CD4-positive, alpha-beta T cell (primary cell): ENCODE measurements around the gene EXPH5. TPM values are rescaled to one million over a fixed set of nuclear protein-coding genes. Genes with fewer than 3 reads are reported as not detected.
A peak's percentile ranks its signal among the peaks of the same experiment; 100 is the strongest.
"Not testable (repeated sequence)": the region's sequence is repeated elsewhere in the genome, so short reads cannot be mapped to it uniquely, and the experiment has no call there.

Experiments
- ATAC-seq: fragments of 200-7000 bp; cut with Tn5 transposase; one replicate; pipeline ENCODE4 v1.10.0; 2022; ENCODE audit warnings: mild to moderate bottlenecking; ENCODE audit not compliant: poor library complexity
- CTCF ChIA-PET: fragments of 350-600 bp; sonication (Branson Sonifier 250); formaldehyde crosslinking; loops from one replicate; lab custom pipeline; 2021; ENCODE audit warnings: antibody characterized with exemption, inconsistent platforms; lab: Charles Lee
- POLR2A ChIA-PET: fragments of 350-600 bp; sonication (Branson Sonifier 250); formaldehyde crosslinking; loops from one replicate; lab custom pipeline; 2021; ENCODE audit warnings: antibody characterized with exemption, inconsistent platforms; lab: Charles Lee
- DNase-seq, 14 experiments: peaks; one replicate each; pipeline ENCODE4 v3.0.0-alpha.2; 2013 to 2020; ENCODE audit warnings: mixed read lengths in 2 of 14
- H3K27ac ChIP-seq, 2 donors: one replicate each; pipeline versions ENCODE4 v1.5.1 to v1.7.0; 2013; ENCODE audit warnings: low read length in 2 of 2, low read depth in 1 of 2, mild to moderate bottlenecking in 1 of 2
- H3K27me3 ChIP-seq, 2 experiments: 1 replicate in 1 of 2; 2 replicates in 1 of 2; pipeline versions ENCODE4 v1.6.1 to v1.7.0; 2013; ENCODE audit warnings: low read length in 2 of 2, control low read depth in 1 of 2, mild to moderate bottlenecking in 1 of 2, moderate library complexity in 1 of 2; ENCODE audit not compliant: insufficient read depth in 2 of 2, control insufficient read depth in 1 of 2
- H3K36me3 ChIP-seq: one replicate; pipeline ENCODE4 v1.6.1; 2013; ENCODE audit warnings: low read length, control low read depth; ENCODE audit not compliant: insufficient read depth
- H3K4me1 ChIP-seq: one replicate; pipeline ENCODE4 v1.6.1; 2013; ENCODE audit warnings: low read length, control low read depth; ENCODE audit not compliant: insufficient read depth
- H3K4me3 ChIP-seq: one replicate; pipeline ENCODE4 v1.5.1; 2013; ENCODE audit warnings: mild to moderate bottlenecking, low read length, moderate library complexity
- H3K9me3 ChIP-seq, 2 experiments: 1 replicate in 1 of 2; 2 replicates in 1 of 2; pipeline versions ENCODE4 v1.6.1 to v1.7.0; 2013; ENCODE audit warnings: low read length in 2 of 2, mild to moderate bottlenecking in 2 of 2, control low read depth in 1 of 2, moderate library complexity in 1 of 2; ENCODE audit not compliant: control insufficient read depth in 1 of 2, insufficient read depth in 1 of 2
- H3K27ac Mint-ChIP-seq: one replicate; pipeline ENCODE4 v1.8.0; 2020; ENCODE audit warnings: mixed read lengths
- H3K27me3 Mint-ChIP-seq: one replicate; pipeline ENCODE4 v1.8.0; 2021; ENCODE audit warnings: mixed read lengths
- H3K36me3 Mint-ChIP-seq: one replicate; pipeline ENCODE4 v1.8.0; 2021; ENCODE audit warnings: low read depth, mixed read lengths
- H3K4me1 Mint-ChIP-seq: one replicate; pipeline ENCODE4 v1.8.0; 2021; ENCODE audit warnings: low read depth, mixed read lengths
- H3K4me3 Mint-ChIP-seq: one replicate; pipeline ENCODE4 v1.8.0; 2020; ENCODE audit warnings: mild to moderate bottlenecking, mixed read lengths
- H3K9me3 Mint-ChIP-seq: one replicate; pipeline ENCODE4 v1.8.0; 2020; ENCODE audit warnings: mixed read lengths
- intact Hi-C, 2 experiments: fragments of 100-400 bp; cut with DNase I in 1 of 2; cut with micrococcal nuclease in 1 of 2; formaldehyde crosslinking; loops; one replicate each; pipeline versions ENCODE4 v1.15.1 to v1.9.0; 2023 to 2025; cut with DNase I, micrococcal nuclease
- polyA plus RNA-seq, 2 donors: library from polyadenylated mRNA; unstranded; fragments of 120-200 nt; gene quantifications; one replicate each; pipeline ENCODE4 v1.2.1, GENCODE V29; 2013
- total RNA-seq, 174 experiments: library from RNA in 2 of 174; stranded (reverse) in 2 of 174; gene quantifications; one replicate each; pipeline ENCODE4 v1.2.3 and lab custom pipeline; 2021 to 2026
- TF ChIP-seq, protein P1 (sequence below): fragments of 200-600 bp; IDR thresholded peaks from one replicate; pipeline ENCODE4 v1.8.0; 2022; ENCODE audit warnings: antibody characterized with exemption, mild to moderate bottlenecking

Gene EXPH5, protein sequence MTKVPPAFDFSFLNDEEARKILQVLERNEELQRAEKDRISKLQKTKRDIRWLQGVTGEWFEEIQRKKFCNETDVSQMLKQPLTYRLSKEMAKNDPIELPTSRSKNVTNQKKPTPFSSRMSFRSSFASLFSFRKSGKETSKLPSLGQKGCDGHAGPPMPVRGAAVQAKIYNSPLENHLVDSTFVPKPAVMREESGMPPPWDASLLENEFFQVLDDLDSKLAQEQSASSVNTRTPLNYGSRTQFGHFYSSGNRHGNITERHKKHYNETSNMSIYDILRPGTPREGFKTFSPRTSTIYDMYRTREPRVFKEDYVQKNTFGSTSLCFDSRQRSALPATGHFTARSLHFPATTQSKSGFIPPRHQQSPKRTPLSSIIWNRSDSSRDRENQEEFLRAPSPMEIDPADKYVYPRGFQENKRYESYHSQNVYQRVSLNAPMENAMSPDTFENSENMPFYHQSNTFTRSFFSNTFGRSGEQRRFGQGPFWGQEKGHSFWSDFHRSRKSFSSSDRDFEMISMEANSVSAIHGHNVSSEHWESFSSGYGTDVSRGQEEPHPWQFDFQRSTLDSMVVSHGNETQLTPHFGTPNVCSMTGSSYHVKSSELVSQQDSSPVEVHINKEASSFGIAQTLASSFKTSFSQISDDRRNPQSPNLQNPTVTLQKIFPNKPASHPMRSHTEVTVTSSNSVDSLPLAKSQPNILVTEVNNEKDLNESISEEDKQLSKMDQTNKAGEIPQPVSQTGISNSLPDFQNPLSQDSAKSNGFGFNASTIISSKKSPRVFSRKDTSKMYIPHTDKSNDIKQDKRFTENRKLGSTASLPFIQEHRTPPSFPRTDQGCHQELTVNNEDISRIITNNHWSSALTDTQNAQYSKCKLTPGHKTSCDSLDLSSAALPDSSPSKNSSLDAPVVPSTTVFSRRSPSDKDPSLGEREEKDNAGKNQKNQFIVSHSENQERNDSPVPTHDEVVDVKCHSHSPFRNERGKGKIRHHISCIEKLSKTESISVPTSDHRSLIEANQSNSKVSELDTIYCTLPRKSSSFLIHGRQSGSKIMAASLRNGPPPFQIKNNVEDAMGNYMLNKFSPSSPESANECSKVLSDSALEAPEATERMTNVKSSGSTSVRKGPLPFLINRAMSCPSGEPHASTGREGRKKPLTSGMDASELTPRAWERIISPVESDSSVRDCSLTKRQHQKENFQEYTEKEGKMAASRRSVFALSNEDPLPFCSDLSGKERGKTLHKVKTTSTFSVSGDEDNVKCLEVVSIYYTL (N-terminal part only)
- 1 to 10 TPM; 2.0 to 3.7 TPM for total RNA-seq
- polyA plus RNA-seq (2013, experiment 1 of 2) = 0.78 TPM
- 0.78 TPM for polyA plus RNA-seq (2013, experiment 2 of 2)
- 1.5 to 24.6 (median 8.7) reads per million in 172 experiments for total RNA-seq (lab: John Stamatoyannopoulos, UW)

DNA sequence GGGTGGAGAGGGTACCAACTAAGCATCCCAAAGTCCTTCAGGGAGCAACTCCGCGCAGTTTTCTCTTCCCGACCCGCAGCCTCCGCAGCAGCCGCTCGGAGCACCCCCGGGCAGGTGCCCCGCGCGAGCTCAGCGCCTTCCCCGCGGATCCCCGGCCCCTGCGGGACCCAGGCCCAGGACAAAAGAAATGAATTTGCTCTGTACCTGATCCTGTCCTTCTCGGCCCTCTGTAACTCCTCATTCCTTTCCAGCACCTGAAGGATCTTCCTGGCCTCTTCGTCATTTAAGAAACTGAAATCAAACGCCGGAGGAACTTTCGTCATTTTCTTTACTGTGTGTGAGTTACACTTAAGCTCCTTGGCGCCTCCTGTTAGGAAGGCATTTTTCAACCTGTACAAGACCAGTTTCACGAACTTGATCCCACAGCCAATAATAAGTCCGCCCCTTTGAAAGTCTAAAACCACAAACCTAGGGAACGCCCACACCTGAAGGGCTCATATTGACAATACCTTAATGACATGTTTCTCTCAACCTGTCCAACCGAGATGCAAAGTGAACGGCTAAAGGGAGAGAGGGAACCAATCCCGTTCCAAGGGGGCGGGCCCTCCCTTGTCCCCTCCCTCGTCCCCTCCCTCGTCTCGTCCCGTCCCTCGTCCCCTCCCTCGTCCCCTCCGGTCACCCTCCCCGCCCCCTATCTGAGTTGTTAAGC, at the start of gene EXPH5:
Gene EXPH5 (minus strand): TSS at position 555 of the 709 bp plus-strand sequence. CDS start 232 bp downstream, at position 323.
- peak; percentile 66 to 96 (median 87) for DNase-seq
- Histone ChIP-seq H3K36me3 (no peaks in the 10 kb centered on the region), H3K9me3 (no peaks in the 10 kb centered on the region), H3K4me1 (peaks cover 15% of the 10 kb centered on the region), H3K27me3 (no peaks in the 10 kb centered on the region), H3K4me3 (peak within 1 kb of the TSS; percentile 84), H3K27ac (peak within 1 kb of the TSS in 1 of 2 donors; percentile 37)
- intact Hi-C loops = loop anchor here (1.0 to 5.0 kb wide), 6 partner anchors 34 to 471 kb away; partner anchors contain the start of genes ACAT1 (in 1 of the 2), ATM (in 1 of the 2), C11orf65 (in 1 of the 2) and NPAT (in 1 of the 2)
- CTCF ChIA-PET = interaction anchor here (1.0 to 1.5 kb wide), 2 partner anchors 72 to 585 kb away, joined by 3 to 4 read pairs; partner anchors contain the start of genes CUL5 and DDX10
- Mint-ChIP-seq H3K27ac (peak within 1 kb of the TSS; percentile 83), H3K4me1 (peaks cover 24% of the 10 kb centered on the region), H3K4me3 (peak within 1 kb of the TSS; percentile 99), H3K9me3 (no peaks in the 10 kb centered on the region), H3K27me3 (peaks cover 9% of the 10 kb centered on the region), H3K36me3 (peaks cover 9% of the 10 kb centered on the region)
- TF ChIP-seq, protein P1, sequence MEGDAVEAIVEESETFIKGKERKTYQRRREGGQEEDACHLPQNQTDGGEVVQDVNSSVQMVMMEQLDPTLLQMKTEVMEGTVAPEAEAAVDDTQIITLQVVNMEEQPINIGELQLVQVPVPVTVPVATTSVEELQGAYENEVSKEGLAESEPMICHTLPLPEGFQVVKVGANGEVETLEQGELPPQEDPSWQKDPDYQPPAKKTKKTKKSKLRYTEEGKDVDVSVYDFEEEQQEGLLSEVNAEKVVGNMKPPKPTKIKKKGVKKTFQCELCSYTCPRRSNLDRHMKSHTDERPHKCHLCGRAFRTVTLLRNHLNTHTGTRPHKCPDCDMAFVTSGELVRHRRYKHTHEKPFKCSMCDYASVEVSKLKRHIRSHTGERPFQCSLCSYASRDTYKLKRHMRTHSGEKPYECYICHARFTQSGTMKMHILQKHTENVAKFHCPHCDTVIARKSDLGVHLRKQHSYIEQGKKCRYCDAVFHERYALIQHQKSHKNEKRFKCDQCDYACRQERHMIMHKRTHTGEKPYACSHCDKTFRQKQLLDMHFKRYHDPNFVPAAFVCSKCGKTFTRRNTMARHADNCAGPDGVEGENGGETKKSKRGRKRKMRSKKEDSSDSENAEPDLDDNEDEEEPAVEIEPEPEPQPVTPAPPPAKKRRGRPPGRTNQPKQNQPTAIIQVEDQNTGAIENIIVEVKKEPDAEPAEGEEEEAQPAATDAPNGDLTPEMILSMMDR = no peak
- peak; percentile 92 for ATAC-seq
- POLR2A ChIA-PET = interaction anchor here (0.9 to 1.9 kb wide), 9 partner anchors 13 to 584 kb away, joined by 3 to 10 read pairs (median 4); partner anchors contain the start of genes C11orf65, CUL5, DDX10 and POGLUT3

DNA sequence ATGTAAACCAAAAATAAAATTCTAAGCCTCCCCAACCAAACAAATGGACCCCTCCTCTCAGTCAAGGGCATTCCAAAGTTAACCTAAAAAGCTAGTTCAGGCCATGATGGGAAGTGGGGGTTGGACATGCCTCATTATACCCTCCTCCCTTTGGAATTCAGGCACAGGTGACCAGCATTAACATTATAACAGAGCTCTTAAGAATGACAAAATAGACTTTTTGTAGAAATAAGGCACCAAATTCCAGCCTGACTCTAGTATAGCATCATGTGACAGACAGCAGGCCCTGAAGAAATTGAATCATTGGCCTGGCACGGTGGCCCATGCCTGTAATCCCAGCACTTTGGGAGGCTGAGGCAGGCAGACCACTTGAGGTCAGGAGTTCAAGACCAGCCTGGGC, 48.2 kb upstream of the EXPH5 start:
- H3K9me3 ChIP-seq, H3K4me3 Mint-ChIP-seq, CTCF ChIA-PET, DNase-seq, ATAC-seq, H3K9me3 Mint-ChIP-seq, H3K27ac ChIP-seq, H3K36me3 ChIP-seq, H3K27me3 ChIP-seq, H3K27me3 Mint-ChIP-seq, POLR2A ChIA-PET, H3K27ac Mint-ChIP-seq, H3K4me1 ChIP-seq, H3K4me3 ChIP-seq, H3K36me3 Mint-ChIP-seq, H3K4me1 Mint-ChIP-seq: not testable (repeated sequence)
- intact Hi-C loops = loop anchor here (10.0 kb wide), 2 partner anchors 147 to 297 kb away; partner anchors contain the start of gene POGLUT3 (in 1 of the 2)

DNA sequence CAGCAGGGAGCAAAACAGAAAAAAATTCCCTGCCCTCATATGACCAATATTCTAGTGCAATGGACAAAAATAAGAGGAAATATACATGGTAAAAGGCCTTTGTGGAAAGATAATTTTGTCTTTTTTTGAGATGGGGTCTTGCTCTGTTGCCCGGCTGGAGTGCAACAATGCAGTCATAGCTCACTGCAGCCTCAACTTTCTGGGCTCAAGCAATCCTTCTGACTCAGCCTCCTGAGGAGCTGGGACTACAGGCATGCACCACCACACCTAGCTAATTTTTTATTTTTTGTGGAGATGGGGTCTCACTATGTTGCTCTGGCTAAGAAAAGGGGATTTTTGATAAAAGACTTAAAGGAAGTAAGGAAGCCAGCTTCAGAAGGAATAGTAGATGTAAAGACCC, 45.6 kb upstream of the EXPH5 start:
- DNase-seq (no peak), ATAC-seq (no peak)
- intact Hi-C loops = no loop called here
- Histone ChIP-seq H3K9me3 (no peaks in the 10 kb centered on the region), H3K27ac (no peak overlapping the region), H3K4me1 (no peaks in the 10 kb centered on the region), H3K27me3 (no peaks in the 10 kb centered on the region), H3K36me3 (no peaks in the 10 kb centered on the region), H3K4me3 (no peak overlapping the region)
- no peak overlapping the region for H3K4me3 Mint-ChIP-seq
- no peaks in the 10 kb centered on the region for H3K36me3 Mint-ChIP-seq
- no peak overlapping the region for H3K27ac Mint-ChIP-seq
- no peaks in the 10 kb centered on the region for H3K9me3 Mint-ChIP-seq
- peaks cover 20% of the 10 kb centered on the region for H3K27me3 Mint-ChIP-seq
- H3K4me1 Mint-ChIP-seq = no peaks in the 10 kb centered on the region
- TF ChIP-seq, protein P1 = no peak
- CTCF ChIA-PET = no interaction called here
- POLR2A ChIA-PET = no interaction called here
